Left lung (tissue), 10 donors: ENCODE data around the gene TSPAN11. TPM values are rescaled to one million over a fixed set of nuclear protein-coding genes. Genes with fewer than 3 reads are reported as not detected.

Source experiments
- ATAC-seq: fragments of 200-7000 bp; cut with Tn5 transposase; one replicate; pipeline ENCODE4 v1.9.1; 2020; ENCODE audit warnings: moderate library complexity
- DNase-seq, 4 donors: peaks; one replicate each; pipeline ENCODE4 v3.0.0-alpha.2; 2013 to 2020
- H3K27ac ChIP-seq, 2 donors: fragments of 200-600 bp; sonication (generic) in 1 of 2; one replicate each; pipeline versions ENCODE4 v1.5.0 to v1.8.0; 2020 to 2021
- H3K27me3 ChIP-seq, 2 donors: fragments of 200-600 bp; sonication (generic) in 1 of 2; one replicate each; pipeline versions ENCODE4 v1.5.0 to v1.8.0; 2020 to 2021
- H3K36me3 ChIP-seq, 2 donors: fragments of 200-600 bp; sonication (generic) in 1 of 2; one replicate each; pipeline versions ENCODE4 v1.5.0 to v1.8.0; 2020 to 2021
- H3K4me1 ChIP-seq, 2 donors: fragments of 200-600 bp; one replicate each; pipeline ENCODE4 v1.8.0; 2021
- H3K4me3 ChIP-seq, 2 donors: fragments of 200-600 bp; sonication (generic) in 1 of 2; one replicate each; pipeline versions ENCODE4 v1.5.0 to v1.8.0; 2020 to 2021; ENCODE audit warnings: mild to moderate bottlenecking in 1 of 2
- H3K9me3 ChIP-seq, 2 donors: fragments of 200-600 bp; sonication (generic) in 1 of 2; one replicate each; pipeline versions ENCODE4 v1.5.0 to v1.8.0; 2020 to 2021
- CTCF ChIP-seq, 2 donors: fragments of 200-600 bp; sonication (generic) in 1 of 2; IDR thresholded peaks; one replicate each; pipeline versions ENCODE4 v1.5.0 to v1.8.0; 2021; ENCODE audit warnings: antibody characterized with exemption in 2 of 2
- intact Hi-C, 2 donors: fragments of 100-400 bp; cut with DNase I; formaldehyde crosslinking; loops; one replicate each; pipeline versions ENCODE4 v1.11.2 to v1.14.2; 2022
- polyA plus RNA-seq, 6 donors: library from polyadenylated mRNA; unstranded; fragments of 120-200 nt; gene quantifications; one replicate each; pipeline ENCODE4 v1.2.1, GENCODE V29; 2013; ENCODE audit not compliant: insufficient read length in 6 of 6
- total RNA-seq, 2 donors: library from RNA; stranded (reverse); fragmentation: NEBNext Ultra II Directional; extraction: Animal tissue kit (Norgen Biotek cat#: 25700); gene quantifications; one replicate each; pipeline ENCODE4 v1.2.1, GENCODE V29; 2021
- donor health status: DM: no; HTN: yes; CAD: no.
- donor health status: DM: no; HTN: no; CAD: no.

Gene TSPAN11
- total and polyA plus RNA-seq, 8 donors = 4.1 to 18.2 (median 14.7) TPM

DNA sequence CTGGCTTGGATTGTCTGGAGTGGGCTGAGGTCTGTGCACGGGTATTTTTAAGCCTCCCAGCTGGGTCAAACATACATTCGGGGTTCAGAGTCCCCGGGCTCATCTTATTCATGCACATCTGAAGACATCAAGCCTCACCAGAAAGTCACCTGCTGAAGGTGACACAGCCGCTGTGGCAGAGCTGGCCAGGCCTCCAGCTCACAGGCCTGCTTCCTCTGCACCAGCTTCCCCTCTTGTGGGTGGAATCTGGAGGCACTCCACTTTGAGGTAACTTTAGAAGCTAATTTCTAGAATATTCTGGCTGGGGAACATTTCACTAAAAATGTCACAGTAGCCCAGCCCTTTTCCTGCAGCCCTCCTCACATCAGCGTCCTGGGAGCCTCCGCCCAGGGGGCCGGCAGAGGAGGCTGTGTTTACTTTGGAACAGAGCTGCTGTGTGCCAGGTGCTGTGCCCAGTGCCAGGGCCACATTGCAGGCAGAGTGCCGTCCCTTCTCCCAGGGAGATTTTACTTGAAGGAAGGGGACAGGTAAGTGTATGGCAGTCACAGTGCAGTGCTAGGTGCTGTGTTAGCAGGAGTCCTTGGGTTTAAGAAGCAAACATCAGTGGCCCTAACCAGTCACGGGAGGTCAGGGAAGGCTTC, 62.2 kb downstream of the TSPAN11 start:
- DNase-seq (peak in 1 of 4 donors; percentile 76), ATAC-seq (peak; percentile 71)
- no peaks in the 10 kb centered on the region for H3K27me3 ChIP-seq
- TF ChIP-seq CTCF (IDR thresholded peaks at IDR 0.05) = no peak
- H3K4me1 ChIP-seq = peaks cover 3 to 6% of the 10 kb centered on the region in 2 donors
- intact Hi-C loops = loop anchor here in 1 of 2 donors (10.0 kb wide), 2 partner anchors 114 to 144 kb away; no protein-coding TSS in a partner anchor
- no peak overlapping the region for H3K27ac ChIP-seq
- H3K36me3 ChIP-seq = no peaks in the 10 kb centered on the region
- no peak overlapping the region for H3K4me3 ChIP-seq
- no peaks in the 10 kb centered on the region for H3K9me3 ChIP-seq

DNA sequence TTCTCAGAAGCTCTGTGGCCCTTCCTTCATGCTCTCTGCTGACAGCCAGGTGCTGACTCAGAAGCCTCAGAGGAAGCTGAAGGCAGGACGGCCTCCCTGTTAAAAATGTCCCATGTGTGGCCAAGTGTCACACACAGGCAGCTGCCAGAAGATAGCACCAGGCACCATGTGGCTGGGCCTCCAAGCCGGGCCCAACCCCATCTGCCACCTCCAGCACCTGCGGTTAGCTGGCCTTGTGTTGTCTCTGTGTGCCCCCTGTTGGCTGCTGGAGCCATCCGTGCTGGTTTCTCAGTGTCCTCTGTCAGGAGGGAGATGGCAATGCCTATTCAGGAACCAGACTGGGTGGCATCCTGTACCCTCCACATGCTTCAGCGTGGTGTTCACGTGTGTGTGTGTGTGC, 63.2 kb downstream of the TSPAN11 start:
- no peaks in the 10 kb centered on the region for H3K9me3 ChIP-seq
- DNase-seq (no peak), ATAC-seq (no peak)
- no peak for TF ChIP-seq CTCF (IDR thresholded peaks at IDR 0.05)
- no peak overlapping the region for H3K4me3 ChIP-seq
- no peaks in the 10 kb centered on the region for H3K36me3 ChIP-seq
- intact Hi-C loops = loop anchor here in 1 of 2 donors (10.0 kb wide), 2 partner anchors 115 to 145 kb away; no protein-coding TSS in a partner anchor
- peaks cover 3 to 6% of the 10 kb centered on the region in 2 donors for H3K4me1 ChIP-seq
- no peak overlapping the region for H3K27ac ChIP-seq
- H3K27me3 ChIP-seq = no peaks in the 10 kb centered on the region

DNA sequence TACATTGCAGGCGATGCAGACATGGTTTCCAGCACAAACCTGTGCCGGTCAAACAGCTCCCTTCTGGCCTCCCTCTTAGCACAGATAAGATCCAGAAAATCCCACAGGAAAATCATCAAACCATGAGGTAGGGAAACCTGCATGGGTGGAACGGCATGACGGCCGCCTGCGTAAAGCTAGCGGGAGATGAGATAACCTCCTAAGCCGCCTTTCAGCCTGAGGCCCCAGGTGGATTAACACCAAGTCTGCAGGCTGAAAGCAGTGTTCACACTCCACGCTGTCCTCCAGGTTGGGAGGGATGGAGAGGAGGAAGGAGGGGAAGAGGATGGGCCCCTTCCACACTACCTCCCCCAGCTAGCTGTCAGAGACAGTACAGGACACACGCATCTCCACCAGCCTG, 63.8 kb downstream of the TSPAN11 start:
- intact Hi-C loops = no loop called here
- Histone ChIP-seq H3K9me3 (no peaks in the 10 kb centered on the region), H3K27ac (no peak overlapping the region), H3K27me3 (no peaks in the 10 kb centered on the region), H3K4me3 (no peak overlapping the region), H3K36me3 (no peaks in the 10 kb centered on the region), H3K4me1 (peaks cover 3 to 6% of the 10 kb centered on the region in 2 donors)
- ATAC-seq (no peak), DNase-seq (peak in 1 of 4 donors; percentile 60)
- TF ChIP-seq CTCF (IDR thresholded peaks at IDR 0.05) = no peak

- H3K36me3 ChIP-seq = no peaks in the 10 kb centered on the region
- H3K4me1 ChIP-seq = peaks cover 3 to 6% of the 10 kb centered on the region in 2 donors
- no peaks in the 10 kb centered on the region for H3K9me3 ChIP-seq
- H3K4me3 ChIP-seq = no peak overlapping the region
- ATAC-seq (no peak), DNase-seq (no peak)
- no peak for TF ChIP-seq CTCF (IDR thresholded peaks at IDR 0.05)
- no peaks in the 10 kb centered on the region for H3K27me3 ChIP-seq
- H3K27ac ChIP-seq = no peak overlapping the region
- intact Hi-C loops = no loop called here
These were observed 64.2 kb downstream of the TSPAN11 start for GRCh38 chr12:30990776-30991175.

- no peak for TF ChIP-seq CTCF (IDR thresholded peaks at IDR 0.05)
- H3K4me3 ChIP-seq = no peak overlapping the region
- H3K27ac ChIP-seq = no peak overlapping the region
- no peaks in the 10 kb centered on the region for H3K9me3 ChIP-seq
- intact Hi-C loops = no loop called here
- ATAC-seq (no peak), DNase-seq (peak in 1 of 4 donors; percentile 10)
- H3K36me3 ChIP-seq = no peaks in the 10 kb centered on the region
- peaks cover 3 to 6% of the 10 kb centered on the region in 2 donors for H3K4me1 ChIP-seq
- no peaks in the 10 kb centered on the region for H3K27me3 ChIP-seq
These were observed 64.9 kb downstream of the TSPAN11 start for GRCh38 chr12:30991466-30991865.
